ENCODE measurements around the gene LPIN2.
"Not testable (repeated sequence)": the region's sequence is repeated elsewhere in the genome, so short reads cannot be mapped to it uniquely, and the experiment has no call there.

The LPIN2 gene, protein sequence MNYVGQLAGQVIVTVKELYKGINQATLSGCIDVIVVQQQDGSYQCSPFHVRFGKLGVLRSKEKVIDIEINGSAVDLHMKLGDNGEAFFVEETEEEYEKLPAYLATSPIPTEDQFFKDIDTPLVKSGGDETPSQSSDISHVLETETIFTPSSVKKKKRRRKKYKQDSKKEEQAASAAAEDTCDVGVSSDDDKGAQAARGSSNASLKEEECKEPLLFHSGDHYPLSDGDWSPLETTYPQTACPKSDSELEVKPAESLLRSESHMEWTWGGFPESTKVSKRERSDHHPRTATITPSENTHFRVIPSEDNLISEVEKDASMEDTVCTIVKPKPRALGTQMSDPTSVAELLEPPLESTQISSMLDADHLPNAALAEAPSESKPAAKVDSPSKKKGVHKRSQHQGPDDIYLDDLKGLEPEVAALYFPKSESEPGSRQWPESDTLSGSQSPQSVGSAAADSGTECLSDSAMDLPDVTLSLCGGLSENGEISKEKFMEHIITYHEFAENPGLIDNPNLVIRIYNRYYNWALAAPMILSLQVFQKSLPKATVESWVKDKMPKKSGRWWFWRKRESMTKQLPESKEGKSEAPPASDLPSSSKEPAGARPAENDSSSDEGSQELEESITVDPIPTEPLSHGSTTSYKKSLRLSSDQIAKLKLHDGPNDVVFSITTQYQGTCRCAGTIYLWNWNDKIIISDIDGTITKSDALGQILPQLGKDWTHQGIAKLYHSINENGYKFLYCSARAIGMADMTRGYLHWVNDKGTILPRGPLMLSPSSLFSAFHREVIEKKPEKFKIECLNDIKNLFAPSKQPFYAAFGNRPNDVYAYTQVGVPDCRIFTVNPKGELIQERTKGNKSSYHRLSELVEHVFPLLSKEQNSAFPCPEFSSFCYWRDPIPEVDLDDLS

GRCh38 chr18:3013024-3013804, at the start of gene LPIN2:
Gene LPIN2 (minus strand): TSS chr18:3013144. CDS start chr18:2960840, 52,304 bp downstream.
- peak; percentile 86 to 91 for DNase-seq (ENCODE audit: low read depth in 2 of 2, low spot score in 1 of 2)

- DNase-seq (ENCODE audit: low read depth in 2 of 2, low spot score in 1 of 2) = no peak
These were observed 48.8 kb upstream of the LPIN2 start for GRCh38 chr18:3061581-3062312.

- DNase-seq (ENCODE audit: low read depth in 2 of 2, low spot score in 1 of 2) = no peak
These were observed 48.0 kb upstream of the LPIN2 start for GRCh38 chr18:3060667-3061580.

DNA sequence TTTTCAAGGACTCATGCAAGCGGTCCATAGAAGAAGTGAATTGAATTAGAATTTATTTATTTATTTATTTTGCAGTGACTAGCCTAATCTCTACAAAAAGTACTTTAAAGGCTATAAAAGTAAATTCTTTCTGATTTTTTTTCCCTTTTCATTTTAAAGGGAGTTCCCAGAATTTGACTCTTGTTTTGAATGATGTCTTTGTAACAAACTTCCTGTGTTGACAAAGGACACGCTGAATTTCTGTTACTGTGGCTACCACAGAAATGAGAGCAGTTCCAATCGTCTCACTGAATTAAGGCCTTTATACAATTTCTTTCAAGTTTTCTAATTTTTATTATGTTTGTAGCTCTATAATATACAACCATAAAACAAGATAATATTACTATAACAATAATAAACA, 46.3 kb upstream of the LPIN2 start:
- no peak for DNase-seq (ENCODE audit: low read depth in 2 of 2, low spot score in 1 of 2)

DNA sequence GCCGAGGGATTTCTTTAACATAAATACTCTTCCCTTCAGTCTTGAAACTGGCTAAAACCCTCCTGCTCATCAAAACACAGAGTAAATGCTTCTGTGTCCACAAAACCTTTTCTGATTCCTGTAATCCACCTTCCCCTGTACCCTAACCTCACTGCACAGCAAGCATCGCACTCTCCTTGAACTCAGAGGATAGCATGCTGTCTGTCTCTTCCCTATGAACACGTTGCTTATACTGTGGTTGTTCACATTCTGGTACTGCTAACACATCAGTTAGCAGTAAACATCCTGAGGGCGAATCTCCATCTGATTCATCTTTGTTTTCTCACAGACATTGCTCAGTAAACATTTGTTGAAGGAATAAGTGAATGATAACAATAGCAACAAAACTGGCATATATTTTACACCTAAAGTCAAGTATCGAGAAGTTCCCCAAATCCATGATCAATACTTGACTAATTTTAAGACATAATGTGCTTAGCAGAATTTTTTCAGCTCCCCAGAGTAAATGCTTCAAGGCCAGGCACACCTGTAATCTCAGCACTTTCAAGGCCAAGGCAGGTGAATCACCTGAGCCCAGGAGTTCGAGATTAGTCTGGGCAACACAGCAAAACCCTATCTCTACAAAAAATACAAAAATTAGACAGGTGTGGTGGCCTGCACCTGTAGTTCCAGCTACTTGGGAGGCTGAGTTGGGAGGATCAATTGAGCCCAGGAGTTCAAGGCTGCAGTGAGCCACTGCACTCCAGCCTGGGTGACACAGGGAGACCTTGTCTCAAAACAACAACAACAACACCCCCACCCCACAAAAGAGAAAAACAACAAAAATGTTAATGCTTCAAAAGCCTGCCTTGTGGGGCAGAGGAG, 45.6 kb upstream of the LPIN2 start:
- DNase-seq (ENCODE audit: low read depth in 2 of 2, low spot score in 1 of 2) = no peak

- DNase-seq (ENCODE audit: low read depth in 2 of 2, low spot score in 1 of 2) = no peak
These were observed 44.6 kb upstream of the LPIN2 start for GRCh38 chr18:3057526-3057925.

- no peak for DNase-seq (ENCODE audit: low read depth in 2 of 2, low spot score in 1 of 2)
These were observed 43.4 kb upstream of the LPIN2 start for GRCh38 chr18:3056311-3056710.

- no peak for DNase-seq (ENCODE audit: low read depth in 2 of 2, low spot score in 1 of 2)
These were observed 42.9 kb upstream of the LPIN2 start for GRCh38 chr18:3055816-3056215.

GRCh38 chr18:3055186-3055728, 42.3 kb upstream of the LPIN2 start:
- DNase-seq (ENCODE audit: low read depth in 2 of 2, low spot score in 1 of 2) = no peak

DNA sequence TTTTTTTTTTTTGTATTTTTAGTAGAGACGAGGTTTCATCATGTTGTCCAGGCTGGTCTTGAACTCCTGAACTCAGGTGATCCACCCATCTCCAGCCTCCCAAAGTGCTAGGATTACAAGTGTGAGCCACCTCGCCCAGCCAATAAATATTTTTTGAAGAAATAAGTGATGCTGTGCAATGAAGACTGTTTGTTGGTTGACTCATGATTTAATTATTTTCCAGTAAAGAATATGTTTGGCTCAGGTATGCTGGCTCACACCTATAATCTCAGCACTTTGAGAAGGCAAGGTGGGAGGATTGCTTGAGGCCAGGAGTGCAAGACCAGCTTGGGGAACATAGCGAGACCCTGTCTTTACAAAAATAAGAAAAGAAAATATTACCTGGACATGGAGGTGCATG, 41.8 kb upstream of the LPIN2 start:
- DNase-seq (ENCODE audit: low read depth in 2 of 2, low spot score in 1 of 2) = no peak

- DNase-seq (ENCODE audit: low read depth in 2 of 2, low spot score in 1 of 2) = no peak
These were observed 41.3 kb upstream of the LPIN2 start for GRCh38 chr18:3054214-3054613.

GRCh38 chr18:3053081-3053480, 40.1 kb upstream of the LPIN2 start:
- no peak for DNase-seq (ENCODE audit: low read depth in 2 of 2, low spot score in 1 of 2)

- no peak for DNase-seq (ENCODE audit: low read depth in 2 of 2, low spot score in 1 of 2)
These were observed 39.4 kb upstream of the LPIN2 start for GRCh38 chr18:3052411-3052758.

DNA sequence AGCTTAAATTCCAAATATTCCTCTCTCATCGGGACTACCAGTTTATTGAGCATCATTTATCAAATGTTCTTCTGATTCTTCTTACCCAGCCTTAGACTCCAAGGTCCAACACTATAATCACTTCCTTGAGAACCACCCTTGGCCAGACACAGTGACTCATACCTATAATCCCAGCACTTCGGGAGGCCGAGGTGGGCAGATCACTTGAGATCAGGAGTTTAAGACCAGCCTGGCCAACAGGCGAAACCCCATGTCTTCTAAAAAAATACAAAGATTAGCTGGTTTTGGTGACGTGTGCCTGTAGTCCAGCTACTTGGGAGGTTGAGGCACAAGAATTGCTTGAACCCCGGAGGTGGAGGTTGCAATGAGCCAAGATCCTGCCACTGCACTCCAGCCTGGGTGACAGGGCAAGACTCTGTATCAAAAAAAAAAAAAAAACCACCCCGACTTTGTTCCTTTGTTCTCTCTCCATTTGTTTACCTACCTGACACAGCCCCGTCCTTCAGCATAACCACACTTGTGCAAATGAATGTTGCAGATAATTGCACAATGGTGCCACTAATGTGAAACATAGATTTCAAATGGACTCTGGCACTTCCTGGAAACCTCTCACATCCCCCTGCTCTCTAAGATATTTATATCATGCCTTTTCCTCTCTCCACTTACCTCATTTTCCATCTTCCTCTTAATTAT, 38.9 kb upstream of the LPIN2 start:
- DNase-seq (ENCODE audit: low read depth in 2 of 2, low spot score in 1 of 2) = no peak

DNA sequence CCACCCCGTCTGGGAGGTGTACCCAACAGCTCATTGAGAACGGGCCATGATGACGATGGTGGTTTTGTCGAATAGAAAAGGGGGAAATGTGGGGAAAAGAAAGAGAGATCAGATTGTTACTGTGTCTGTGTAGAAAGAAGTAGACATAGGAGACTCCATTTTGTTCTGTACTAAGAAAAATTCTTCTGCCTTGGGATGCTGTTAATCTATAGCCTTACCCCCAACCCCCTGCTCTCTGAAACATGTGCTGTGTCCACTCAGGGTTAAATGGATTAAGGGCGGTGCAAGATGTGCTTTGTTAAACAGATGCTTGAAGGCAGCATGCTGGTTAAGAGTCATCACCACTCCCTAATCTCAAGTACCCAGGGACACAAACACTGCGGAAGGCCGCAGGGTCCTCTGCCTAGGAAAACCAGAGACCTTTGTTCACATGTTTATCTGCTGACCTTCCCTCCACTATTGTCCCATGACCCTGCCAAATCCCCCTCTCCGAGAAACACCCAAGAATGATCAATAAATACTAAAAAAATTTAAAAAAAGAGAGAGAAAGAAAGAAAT, 37.0 kb upstream of the LPIN2 start:
- DNase-seq (ENCODE audit: low read depth in 2 of 2, low spot score in 1 of 2) = not testable (repeated sequence)

DNA sequence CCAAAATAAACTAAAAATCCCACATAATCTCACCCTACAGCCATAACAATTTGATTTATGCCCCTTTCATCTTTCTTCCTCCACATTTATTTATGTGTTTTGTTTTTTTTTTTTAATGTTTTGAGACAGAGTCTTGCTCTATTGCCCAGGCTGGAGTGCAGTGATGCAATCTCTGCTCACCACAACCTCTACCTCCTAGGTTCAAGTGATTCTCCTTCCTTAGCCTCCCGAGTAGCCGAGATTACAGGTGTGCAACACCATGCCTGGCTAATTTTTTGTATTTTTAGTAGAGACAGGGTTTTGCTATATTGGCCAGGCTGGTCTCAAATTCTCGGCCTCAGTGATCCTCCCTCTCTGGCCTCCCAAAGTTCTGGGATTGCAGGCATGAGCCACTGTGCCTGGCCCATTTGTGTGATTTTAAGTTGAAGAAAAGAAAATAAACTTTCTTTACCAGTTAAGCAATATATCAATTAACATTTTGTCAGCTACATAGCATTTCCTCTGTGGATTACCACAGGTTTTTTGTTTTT, 35.9 kb upstream of the LPIN2 start:
- no peak for DNase-seq (ENCODE audit: low read depth in 2 of 2, low spot score in 1 of 2)

DNA sequence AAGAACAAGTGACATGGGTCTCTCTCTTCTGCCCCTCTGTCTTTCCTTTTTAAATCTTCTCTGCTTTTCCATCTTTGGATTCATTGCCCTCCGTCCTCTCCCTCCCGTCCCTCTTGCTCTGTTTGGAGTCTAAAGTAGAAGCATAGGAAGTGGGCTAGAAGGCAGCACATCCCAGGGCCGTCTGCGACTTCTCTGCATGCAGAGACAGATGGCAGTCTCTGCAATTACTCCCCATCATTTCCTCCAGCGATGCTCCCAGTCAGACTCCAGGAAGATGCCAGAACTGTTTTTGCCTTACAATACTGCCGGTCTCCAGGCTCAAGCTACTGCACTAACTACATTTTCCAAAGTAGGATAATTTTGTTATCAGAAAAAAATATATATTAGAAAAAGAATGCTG, 35.2 kb upstream of the LPIN2 start:
- no peak for DNase-seq (ENCODE audit: low read depth in 2 of 2, low spot score in 1 of 2)

All from stimulated activated CD8-positive, alpha-beta memory T cell treated with anti-CD3 and anti-CD28 coated beads, Interleukin-4, amount 100 ng/mL, for 4 hours (primary cell).